Keratinocyte (primary cell): ENCODE results near the gene NLGN1. TPM values are rescaled to one million over a fixed set of nuclear protein-coding genes. Genes with fewer than 3 reads are reported as not detected.

Experiments used
- DNase-seq: peaks from one replicate; pipeline ENCODE4 v3.0.0-alpha.2; 2011; ENCODE audit warnings: low read depth, missing footprints, low spot score
- FAIRE-seq: peaks from 2 replicates; lab custom pipeline; 2011; peaks lifted over from hg19 to GRCh38; lab: Jason Lieb, UNC
- H2AFZ ChIP-seq: 2 replicates; pipeline ENCODE4 v1.6.0; 2012; ENCODE audit warnings: low read length, control low read depth, inconsistent platforms; ENCODE audit not compliant: control insufficient read depth
- H3K27ac ChIP-seq: 2 replicates; pipeline ENCODE4 v1.5.1; 2011; ENCODE audit warnings: low read length; ENCODE audit not compliant: control insufficient read depth, insufficient read depth
- H3K27me3 ChIP-seq: 3 replicates; pipeline ENCODE4 v1.6.0; 2011; ENCODE audit warnings: low read length; ENCODE audit not compliant: control insufficient read depth, insufficient read depth; ENCODE audit errors: extremely low read depth
- H3K36me3 ChIP-seq, 2 experiments: 2 replicates in 1 of 2; 3 replicates in 1 of 2; pipeline ENCODE4 v1.5.1; 2011; ENCODE audit warnings: low read length in 2 of 2, mild to moderate bottlenecking in 1 of 2; ENCODE audit not compliant: control insufficient read depth in 2 of 2, insufficient read depth in 2 of 2; ENCODE audit errors: extremely low read depth in 1 of 2
- H3K4me1 ChIP-seq: 3 replicates; pipeline ENCODE4 v1.5.1; 2011; ENCODE audit warnings: low read length; ENCODE audit not compliant: control insufficient read depth, insufficient read depth; ENCODE audit errors: extremely low read depth
- H3K4me2 ChIP-seq: 3 replicates; pipeline ENCODE4 v1.6.0; 2011; ENCODE audit warnings: low read depth, low read length; ENCODE audit not compliant: control insufficient read depth, insufficient read depth; ENCODE audit errors: extremely low read depth
- H3K4me3 ChIP-seq, 3 experiments: fragments of 200-600 bp in 1 of 3; sonication (generic) in 1 of 3; 2 replicates in 2 of 3; 3 replicates in 1 of 3; pipeline ENCODE4 v1.5.1; 2011 to 2016; ENCODE audit warnings: low read length in 3 of 3, mild to moderate bottlenecking in 3 of 3, control low read depth in 2 of 3, inconsistent platforms in 1 of 3, low read depth in 1 of 3, mixed read lengths in 1 of 3, mixed run types in 1 of 3, moderate library complexity in 1 of 3; ENCODE audit not compliant: control insufficient read depth in 2 of 3, insufficient read depth in 2 of 3; ENCODE audit errors: extremely low read depth in 1 of 3
- H3K79me2 ChIP-seq: 2 replicates; pipeline ENCODE4 v1.6.0; 2012; ENCODE audit warnings: low read length; ENCODE audit not compliant: control insufficient read depth, insufficient read depth
- H3K9ac ChIP-seq: 3 replicates; pipeline ENCODE4 v1.6.0; 2011; ENCODE audit warnings: low read length; ENCODE audit not compliant: control insufficient read depth, insufficient read depth; ENCODE audit errors: extremely low read depth
- H3K9me1 ChIP-seq: 3 replicates; pipeline ENCODE4 v1.6.0; 2011; ENCODE audit warnings: low read length; ENCODE audit not compliant: control insufficient read depth, insufficient read depth; ENCODE audit errors: extremely low read depth
- H3K9me3 ChIP-seq: 2 replicates; pipeline ENCODE4 v1.5.1; 2012; ENCODE audit warnings: low read depth, low read length; ENCODE audit not compliant: control insufficient read depth
- H4K20me1 ChIP-seq: 3 replicates; pipeline ENCODE4 v1.6.0; 2011; ENCODE audit warnings: low read length; ENCODE audit not compliant: control insufficient read depth, insufficient read depth; ENCODE audit errors: extremely low read depth
- CTCF ChIP-seq, 3 experiments: IDR thresholded peaks in 1 of 3; conservative IDR thresholded peaks in 1 of 3; optimal IDR thresholded peaks in 1 of 3; 2 replicates in 2 of 3; 3 replicates in 1 of 3; pipeline versions ENCODE3 to v1.5.1; 2011; ENCODE audit warnings: low read length in 3 of 3, mild to moderate bottlenecking in 3 of 3, moderate library complexity in 2 of 3, control low read depth in 1 of 3, inconsistent platforms in 1 of 3; ENCODE audit not compliant: insufficient read depth in 2 of 3; ENCODE audit errors: extremely low read depth in 1 of 3
- EZH2 ChIP-seq: IDR thresholded peaks from one replicate; pipeline ENCODE4 v1.6.1; 2012; ENCODE audit warnings: inconsistent platforms, mild to moderate bottlenecking, low read length, moderate library complexity
- dilution Hi-C: fragments of 300-500 bp; cut with MboI; formaldehyde crosslinking; loops from one replicate; pipeline ENCODE4 v1.7.0; 2020; ENCODE audit warnings: low sequenced_read_pairs; ENCODE audit not compliant: extremely low pct_ligation_motif_present
- polyA plus RNA-seq, 5 experiments: library from polyadenylated mRNA; depleted of rRNA in 3 of 5; stranded (reverse) in 3 of 5; stranded (forward) in 1 of 5; unstranded in 1 of 5; fragments of >200 nt; gene quantifications; 1 replicate in 1 of 5; 2 replicates in 3 of 5; 3 replicates in 1 of 5; pipeline versions ENCODE4 v1.2.1 to v1.2.3, GENCODE V29; 2011 to 2012; ENCODE audit warnings: missing spikeins in 2 of 5, low read depth in 1 of 5, low replicate concordance in 1 of 5

Gene NLGN1
- polyA plus RNA-seq, 1 donor (not counting 4 experiments of a cell fraction or from before 2014, with no cell fraction given) = not detected

GRCh38 chr3:173586166-173586565, 188.6 kb downstream of the NLGN1 start:
- no peak overlapping the region for H3K4me2 ChIP-seq
- H2AFZ ChIP-seq = no peak overlapping the region
- H3K9me1 ChIP-seq = no peaks in the 10 kb centered on the region
- no peaks in the 10 kb centered on the region for H4K20me1 ChIP-seq
- no peak for TF ChIP-seq EZH2
- H3K27me3 ChIP-seq = peaks cover 22% of the 10 kb centered on the region
- H3K9ac ChIP-seq = no peak overlapping the region
- dilution Hi-C loops = no loop called here
- no peaks in the 10 kb centered on the region for H3K36me3 ChIP-seq
- no peak overlapping the region for H3K27ac ChIP-seq
- peaks cover 6% of the 10 kb centered on the region for H3K4me1 ChIP-seq
- DNase-seq (no peak), FAIRE-seq (no peak)
- no peaks in the 10 kb centered on the region for H3K9me3 ChIP-seq
- H3K79me2 ChIP-seq = no peaks in the 10 kb centered on the region
- H3K4me3 ChIP-seq = no peak overlapping the region

GRCh38 chr3:173587055-173587454, 189.5 kb downstream of the NLGN1 start:
- Histone ChIP-seq H3K27ac (no peak overlapping the region), H3K27me3 (peaks cover 22% of the 10 kb centered on the region), H3K9ac (no peak overlapping the region), H4K20me1 (no peaks in the 10 kb centered on the region), H3K4me1 (peaks cover 6% of the 10 kb centered on the region), H3K9me1 (no peaks in the 10 kb centered on the region), H3K36me3 (no peaks in the 10 kb centered on the region), H3K4me3 (no peak overlapping the region), H3K9me3 (no peaks in the 10 kb centered on the region), H2AFZ (no peak overlapping the region), H3K4me2 (no peak overlapping the region), H3K79me2 (no peaks in the 10 kb centered on the region)
- no peak for TF ChIP-seq EZH2
- no peak for TF ChIP-seq CTCF (optimal IDR thresholded peaks at IDR 0.05 in 1 of 3, IDR thresholded peaks at IDR 0.05 in 1 of 3, conservative IDR thresholded peaks at IDR 0.05 in 1 of 3; ENCODE audit: extremely low read depth in 1 of 3, insufficient read depth in 2 of 3, low read length in 3 of 3)
- dilution Hi-C loops = no loop called here
- no peak for FAIRE-seq
- DNase-seq = no peak

DNA sequence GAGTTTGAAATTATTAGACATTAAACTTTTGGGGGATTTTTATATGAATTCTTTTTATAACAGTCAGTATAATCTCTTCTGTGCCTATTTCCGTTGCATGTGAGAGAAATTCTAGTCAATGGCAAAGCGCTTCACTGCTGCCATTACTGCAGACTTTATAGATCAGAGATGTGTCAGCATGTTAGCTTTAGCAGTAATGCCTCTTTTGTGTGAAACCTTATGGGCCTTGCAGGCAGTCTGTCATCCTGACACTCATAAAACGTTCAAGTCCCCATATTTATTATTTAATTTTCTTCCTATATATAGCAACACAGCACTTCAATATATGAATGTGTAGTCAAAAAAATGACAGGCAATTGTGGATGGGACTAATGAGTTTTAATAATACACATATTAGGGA, 191.0 kb downstream of the NLGN1 start:
- dilution Hi-C loops = no loop called here
- Histone ChIP-seq H3K9me3 (no peaks in the 10 kb centered on the region), H3K4me3 (no peak overlapping the region), H2AFZ (no peak overlapping the region), H4K20me1 (no peaks in the 10 kb centered on the region), H3K4me2 (no peak overlapping the region), H3K27me3 (peaks cover 22% of the 10 kb centered on the region), H3K79me2 (no peaks in the 10 kb centered on the region), H3K9me1 (no peaks in the 10 kb centered on the region), H3K27ac (no peak overlapping the region), H3K4me1 (peaks cover 6% of the 10 kb centered on the region), H3K9ac (no peak overlapping the region), H3K36me3 (no peaks in the 10 kb centered on the region)
- TF ChIP-seq EZH2 (no peak), CTCF (optimal IDR thresholded peaks at IDR 0.05 in 1 of 3, IDR thresholded peaks at IDR 0.05 in 1 of 3, conservative IDR thresholded peaks at IDR 0.05 in 1 of 3; ENCODE audit: extremely low read depth in 1 of 3, insufficient read depth in 2 of 3, low read length in 3 of 3) (no peak)
- no peak for DNase-seq
- no peak for FAIRE-seq
